Naive thymus-derived CD4-positive, alpha-beta T cell (primary cell): ENCODE data around the gene NME7. TPM values are rescaled to one million over a fixed set of nuclear protein-coding genes. Genes with fewer than 3 reads are reported as not detected.

ENCODE experiments used
- ATAC-seq: fragments of 150-1000 bp; cut with Tn5 transposase; 2 replicates; pipeline ENCODE4 v1.10.0; 2021; ENCODE audit warnings: mild to moderate bottlenecking, moderate library complexity
- CTCF ChIA-PET: fragments of 350-600 bp; sonication (Branson Sonifier 250); formaldehyde crosslinking; loops from one replicate; lab custom pipeline; 2021; ENCODE audit warnings: antibody characterized with exemption; lab: Charles Lee
- POLR2A ChIA-PET: fragments of 350-600 bp; sonication (Branson Sonifier 250); formaldehyde crosslinking; loops from one replicate; lab custom pipeline; 2021; ENCODE audit warnings: antibody characterized with exemption, inconsistent platforms; lab: Charles Lee
- DNase-seq, 9 donors: peaks; one replicate each; pipeline versions ENCODE4 v3.0.0 to v3.0.0-alpha.2; 2020 to 2022; ENCODE audit warnings: mixed read lengths in 1 of 9
- H3K27ac ChIP-seq: one replicate; pipeline ENCODE4 v1.7.0; 2013; ENCODE audit warnings: mild to moderate bottlenecking, low read depth, low read length, moderate library complexity
- H3K27me3 ChIP-seq, 2 donors: one replicate each; pipeline ENCODE4 v1.7.0; 2013; ENCODE audit warnings: low read length in 2 of 2, mild to moderate bottlenecking in 2 of 2, moderate library complexity in 2 of 2; ENCODE audit not compliant: control insufficient read depth in 2 of 2, insufficient read depth in 2 of 2
- H3K36me3 ChIP-seq, 3 experiments: 1 replicate in 2 of 3; 2 replicates in 1 of 3; pipeline ENCODE4 v1.7.0; 2013; ENCODE audit warnings: low read length in 3 of 3, mild to moderate bottlenecking in 3 of 3, moderate library complexity in 1 of 3; ENCODE audit not compliant: insufficient read depth in 3 of 3, control insufficient read depth in 2 of 3
- H3K4me1 ChIP-seq, 2 donors: one replicate each; pipeline ENCODE4 v1.7.0; 2013; ENCODE audit warnings: low read length in 2 of 2, mild to moderate bottlenecking in 2 of 2, moderate library complexity in 1 of 2; ENCODE audit not compliant: control insufficient read depth in 2 of 2, insufficient read depth in 2 of 2
- H3K4me3 ChIP-seq: 2 replicates; pipeline ENCODE4 v1.7.0; 2013; ENCODE audit warnings: mild to moderate bottlenecking, low read length
- H3K9me3 ChIP-seq, 3 experiments: 1 replicate in 2 of 3; 2 replicates in 1 of 3; pipeline ENCODE4 v1.7.0; 2013; ENCODE audit warnings: low read length in 3 of 3; ENCODE audit not compliant: control insufficient read depth in 2 of 3
- H3K27ac Mint-ChIP-seq, 9 donors: one replicate each; pipeline ENCODE4 v1.8.0; 2020 to 2022; ENCODE audit warnings: mixed read lengths in 9 of 9, mild to moderate bottlenecking in 8 of 9, moderate library complexity in 5 of 9, inconsistent platforms in 2 of 9
- H3K27me3 Mint-ChIP-seq, 5 donors: one replicate each; pipeline ENCODE4 v1.8.0; 2021 to 2022; ENCODE audit warnings: mixed read lengths in 5 of 5, mild to moderate bottlenecking in 1 of 5
- H3K36me3 Mint-ChIP-seq, 5 donors: one replicate each; pipeline ENCODE4 v1.8.0; 2020 to 2022; ENCODE audit warnings: mixed read lengths in 5 of 5, mild to moderate bottlenecking in 3 of 5, inconsistent platforms in 1 of 5
- H3K4me1 Mint-ChIP-seq, 7 donors: one replicate each; pipeline ENCODE4 v1.8.0; 2020 to 2022; ENCODE audit warnings: mixed read lengths in 7 of 7, mild to moderate bottlenecking in 3 of 7, inconsistent platforms in 1 of 7
- H3K4me3 Mint-ChIP-seq, 10 donors: one replicate each; pipeline ENCODE4 v1.8.0; 2020 to 2022; ENCODE audit warnings: mild to moderate bottlenecking in 10 of 10, mixed read lengths in 10 of 10, moderate library complexity in 6 of 10, inconsistent platforms in 2 of 10
- H3K9me3 Mint-ChIP-seq, 11 donors: one replicate each; pipeline ENCODE4 v1.8.0; 2020 to 2022; ENCODE audit warnings: mixed read lengths in 11 of 11, mild to moderate bottlenecking in 4 of 11, inconsistent platforms in 1 of 11, moderate library complexity in 1 of 11
- intact Hi-C, 2 donors: fragments of 100-400 bp; cut with micrococcal nuclease; formaldehyde crosslinking; loops; one replicate each; pipeline ENCODE4 v1.15.1; 2023
- polyA plus RNA-seq, 2 donors: library from polyadenylated mRNA; unstranded; fragments of 300-500 nt; fragmentation: Illumina TruSeq; gene quantifications; one replicate each; pipeline ENCODE4 v1.2.3, GENCODE V29; 2021
- total RNA-seq, 6 experiments: library from RNA in 5 of 6; stranded (reverse) in 5 of 6; gene quantifications; 1 replicate in 5 of 6; 2 replicates in 1 of 6; pipeline ENCODE4 v1.2.3 and lab custom pipeline; 2021 to 2026

Gene NME7
- total and polyA plus RNA-seq, 7 experiments from 2014 or later = 8.6 to 18.6 (median 12.9) TPM

GRCh38 chr1:169107603-169108208 lies 259.9 kb downstream of the NME7 start:
- Mint-ChIP-seq H3K4me3 (peak overlapping the region; percentile 81 to 88 (median 86)), H3K36me3 (peaks cover 0 to 8% (median 4%) of the 10 kb centered on the region in 5 donors), H3K9me3 (no peaks in the 10 kb centered on the region), H3K27ac (peak overlapping the region in 7 of 9 donors; percentile 21 to 62 (median 36)), H3K4me1 (peaks cover 24 to 48% (median 40%) of the 10 kb centered on the region in 7 donors), H3K27me3 (peaks cover 0 to 11% (median 0%) of the 10 kb centered on the region in 5 donors)
- Histone ChIP-seq H3K4me1 (peaks cover 7 to 21% of the 10 kb centered on the region in 2 donors), H3K27me3 (no peaks in the 10 kb centered on the region), H3K36me3 (no peaks in the 10 kb centered on the region), H3K27ac (no peak overlapping the region), H3K9me3 (no peaks in the 10 kb centered on the region), H3K4me3 (peak overlapping the region; percentile 57)
- DNase-seq = peak in 1 of 9 donors; percentile 46
- ChIA-PET POLR2A (no interaction called here), CTCF (interaction anchor here (0.5 kb wide), 1 partner anchor 1551 kb away, joined by 3 read pairs; no protein-coding TSS in a partner anchor)
- ATAC-seq = no peak
- intact Hi-C loops = loop anchor here (2.0 to 10.0 kb wide), 15 partner anchors 17 to 1173 kb away; partner anchors contain the start of genes BLZF1 (in 1 of the 2), DCAF6 (in 1 of the 2), MPC2 (in 1 of the 2) and SFT2D2 (in 1 of the 2)

GRCh38 chr1:169106921-169107602 lies 260.5 kb downstream of the NME7 start:
- no peaks in the 10 kb centered on the region for H3K27me3 ChIP-seq
- ATAC-seq = no peak
- POLR2A ChIA-PET = no interaction called here
- Mint-ChIP-seq H3K4me1 (peaks cover 24 to 48% (median 40%) of the 10 kb centered on the region in 7 donors), H3K9me3 (no peaks in the 10 kb centered on the region), H3K27ac (peak overlapping the region in 7 of 9 donors; percentile 16 to 62 (median 49)), H3K27me3 (peaks cover 0 to 15% (median 0%) of the 10 kb centered on the region in 5 donors), H3K36me3 (peaks cover 0 to 4% (median 0%) of the 10 kb centered on the region in 5 donors), H3K4me3 (peak overlapping the region; percentile 81 to 93 (median 86))
- H3K27ac ChIP-seq = no peak overlapping the region
- CTCF ChIA-PET = no interaction called here
- H3K4me1 ChIP-seq = peaks cover 7 to 21% of the 10 kb centered on the region in 2 donors
- peak in 3 of 9 donors; percentile 16 to 49 (median 16) for DNase-seq
- intact Hi-C loops = loop anchor here (1.0 to 10.0 kb wide), 19 partner anchors 16 to 1425 kb away; partner anchors contain the start of genes BLZF1 (in 1 of the 2), DCAF6 (in 1 of the 2), GORAB (in 1 of the 2) and MPC2 (in 1 of the 2)
- H3K9me3 ChIP-seq = no peaks in the 10 kb centered on the region
- no peaks in the 10 kb centered on the region for H3K36me3 ChIP-seq
- H3K4me3 ChIP-seq = peak overlapping the region; percentile 57

GRCh38 chr1:169106095-169106920 lies 261.3 kb downstream of the NME7 start, which contains the start of gene ATP1B1:
Gene ATP1B1, plus strand, starts transcription at chr1:169106690. Its CDS starts 140 bp downstream, at chr1:169106830.
- no peaks in the 10 kb centered on the region for H3K36me3 ChIP-seq
- H3K4me3 ChIP-seq = peak within 1 kb of the TSS; percentile 67
- peak within 1 kb of the TSS; percentile 58 for H3K27ac ChIP-seq
- no peaks in the 10 kb centered on the region for H3K9me3 ChIP-seq
- Mint-ChIP-seq H3K4me1 (peaks cover 24 to 48% (median 40%) of the 10 kb centered on the region in 7 donors), H3K36me3 (peaks cover 0 to 2% (median 0%) of the 10 kb centered on the region in 5 donors), H3K4me3 (peak within 1 kb of the TSS; percentile 81 to 93 (median 88)), H3K9me3 (no peaks in the 10 kb centered on the region), H3K27ac (peak within 1 kb of the TSS in 8 of 9 donors; percentile 29 to 85 (median 56)), H3K27me3 (peaks cover 0 to 19% (median 0%) of the 10 kb centered on the region in 5 donors)
- intact Hi-C loops = loop anchor here (1.0 to 10.0 kb wide), 19 partner anchors 16 to 1426 kb away; partner anchors contain the start of genes BLZF1 (in 1 of the 2), DCAF6 (in 1 of the 2), GORAB (in 1 of the 2) and MPC2 (in 1 of the 2)
- no peaks in the 10 kb centered on the region for H3K27me3 ChIP-seq
- peak; percentile 66 to 90 (median 76) for DNase-seq
- POLR2A ChIA-PET = interaction anchor here (0.5 kb wide), 1 partner anchor 1016 kb away, joined by 4 read pairs; no protein-coding TSS in a partner anchor
- ATAC-seq = peak; percentile 95
- CTCF ChIA-PET = no interaction called here
- peaks cover 7 to 21% of the 10 kb centered on the region in 2 donors for H3K4me1 ChIP-seq

- no peaks in the 10 kb centered on the region for H3K36me3 ChIP-seq
- peaks cover 0 to 27% (median 0%) of the 10 kb centered on the region in 5 donors for H3K27me3 Mint-ChIP-seq
- no peaks in the 10 kb centered on the region for H3K9me3 ChIP-seq
- ATAC-seq (peak; percentile 20), DNase-seq (peak in 2 of 9 donors; percentile 24 to 56)
- ChIA-PET POLR2A (interaction anchor here (0.5 to 0.6 kb wide), 2 partner anchors 16 to 1015 kb away, joined by 3 to 4 read pairs; no protein-coding TSS in a partner anchor), CTCF (no interaction called here)
- peak overlapping the region in 8 of 10 donors; percentile 62 to 93 (median 81) for H3K4me3 Mint-ChIP-seq
- peaks cover 7 to 21% of the 10 kb centered on the region in 2 donors for H3K4me1 ChIP-seq
- peaks cover 0 to 2% (median 0%) of the 10 kb centered on the region in 5 donors for H3K36me3 Mint-ChIP-seq
- H3K4me1 Mint-ChIP-seq = peaks cover 22 to 45% (median 39%) of the 10 kb centered on the region in 7 donors
- peak overlapping the region; percentile 67 for H3K4me3 ChIP-seq
- no peaks in the 10 kb centered on the region for H3K9me3 Mint-ChIP-seq
- H3K27ac ChIP-seq = peak overlapping the region; percentile 19
- no peaks in the 10 kb centered on the region for H3K27me3 ChIP-seq
- intact Hi-C loops = loop anchor here (1.0 to 10.0 kb wide), 19 partner anchors 15 to 1427 kb away; partner anchors contain the start of genes BLZF1 (in 1 of the 2), DCAF6 (in 1 of the 2), GORAB (in 1 of the 2) and MPC2 (in 1 of the 2)
- H3K27ac Mint-ChIP-seq = peak overlapping the region in 3 of 9 donors; percentile 32 to 46 (median 33)
These were observed 262.0 kb downstream of the NME7 start for GRCh38 chr1:169105434-169106094.

- Histone ChIP-seq H3K27me3 (no peaks in the 10 kb centered on the region), H3K4me3 (no peak overlapping the region), H3K9me3 (no peaks in the 10 kb centered on the region), H3K4me1 (peaks cover 5 to 21% of the 10 kb centered on the region in 2 donors), H3K27ac (no peak overlapping the region), H3K36me3 (no peaks in the 10 kb centered on the region)
- DNase-seq (no peak), ATAC-seq (no peak)
- H3K4me3 Mint-ChIP-seq = peak overlapping the region in 8 of 10 donors; percentile 62 to 87 (median 76)
- CTCF ChIA-PET = no interaction called here
- peaks cover 0 to 30% (median 0%) of the 10 kb centered on the region in 5 donors for H3K27me3 Mint-ChIP-seq
- intact Hi-C loops = loop anchor here (2.0 to 10.0 kb wide), 11 partner anchors 14 to 1170 kb away; partner anchors contain the start of genes DCAF6 (in 1 of the 2), MPC2 (in 1 of the 2), SFT2D2 (in 1 of the 2) and SLC19A2 (in 1 of the 2)
- H3K4me1 Mint-ChIP-seq = peaks cover 17 to 40% (median 34%) of the 10 kb centered on the region in 7 donors
- peaks cover 0 to 2% (median 0%) of the 10 kb centered on the region in 5 donors for H3K36me3 Mint-ChIP-seq
- H3K9me3 Mint-ChIP-seq = no peaks in the 10 kb centered on the region
- peak overlapping the region in 4 of 9 donors; percentile 32 to 46 (median 36) for H3K27ac Mint-ChIP-seq
- POLR2A ChIA-PET = interaction anchor here (0.6 kb wide), 1 partner anchor 15 kb away, joined by 3 read pairs; no protein-coding TSS in a partner anchor
These were observed 262.5 kb downstream of the NME7 start for GRCh38 chr1:169105087-169105433.
